GM12891 (cell line): Measurements from ENCODE around the gene PRKCE. TPM values are rescaled to one million over a fixed set of nuclear protein-coding genes. Genes with fewer than 3 reads are reported as not detected.

ENCODE experiments used
- DNase-seq: peaks from one replicate; pipeline ENCODE4 v3.0.0; 2011; ENCODE audit warnings: low spot score; ENCODE audit not compliant: insufficient read length
- FAIRE-seq: peaks from 2 replicates; lab custom pipeline; 2011; peaks lifted over from hg19 to GRCh38; lab: Jason Lieb, UNC
- PAX5 ChIP-seq: IDR thresholded peaks from 2 replicates; pipeline ENCODE4 v1.6.1; 2011; ENCODE audit warnings: low read length, moderate library complexity, mild to moderate bottlenecking; ENCODE audit not compliant: insufficient read depth, severe bottlenecking
- POLR2A ChIP-seq: IDR thresholded peaks from 2 replicates; pipeline ENCODE4 v1.6.1; 2011; ENCODE audit warnings: low read depth, low read length, control low read depth
- POLR2AphosphoS5 ChIP-seq: IDR thresholded peaks from 2 replicates; pipeline ENCODE4 v1.6.1; 2011; ENCODE audit warnings: low read depth, low read length, control low read depth
- POU2F2 ChIP-seq: IDR thresholded peaks from 2 replicates; pipeline ENCODE4 v1.6.1; 2011; ENCODE audit warnings: low read depth, mild to moderate bottlenecking, control low read depth, low read length, moderate library complexity
- SPI1 ChIP-seq: IDR thresholded peaks from 2 replicates; pipeline ENCODE4 v1.6.1; 2011; ENCODE audit warnings: low read depth, low read length, control low read depth
- TAF1 ChIP-seq: IDR thresholded peaks from 2 replicates; pipeline ENCODE4 v1.6.1; 2011; ENCODE audit warnings: low read depth, low read length, control low read depth
- polyA plus RNA-seq: library from polyadenylated mRNA; unstranded; fragments of >200 nt; gene quantifications from one replicate; pipeline ENCODE4 v1.2.1, GENCODE V29; 2012; ENCODE audit warnings: low read depth, missing spikeins, inconsistent platforms; ENCODE audit not compliant: missing spikeins

PRKCE gene
- polyA plus RNA-seq: 9.4 TPM

- no peak for TF ChIP-seq POLR2A
- TF ChIP-seq SPI1: no peak
- TF ChIP-seq TAF1: no peak
- TF ChIP-seq PAX5: no peak
- TF ChIP-seq POU2F2: no peak
- TF ChIP-seq POLR2AphosphoS5: no peak
- no peak for DNase-seq
- no peak for FAIRE-seq
These were observed at the start of gene PRKCE for GRCh38 chr2:45651415-45652089. TSS of gene PRKCE (plus strand) at chr2:45651675.

- no peak for TF ChIP-seq POU2F2
- no peak for TF ChIP-seq POLR2AphosphoS5
- no peak for TF ChIP-seq SPI1
- DNase-seq: no peak
These were observed 48.9 kb upstream of the PRKCE start for GRCh38 chr2:45602624-45603023.

GRCh38 chr2:45605116-45605515 lies 46.4 kb upstream of the PRKCE start:
- no peak for DNase-seq
- no peak for FAIRE-seq
- no peak for TF ChIP-seq POU2F2
- TF ChIP-seq SPI1: no peak
- no peak for TF ChIP-seq POLR2AphosphoS5
- TF ChIP-seq TAF1: no peak
- no peak for TF ChIP-seq POLR2A
- no peak for TF ChIP-seq PAX5

More at GRCh38 chr2:45602624-45603023, 48.9 kb upstream of the PRKCE start:
- FAIRE-seq: no peak

GRCh38 chr2:45606796-45607195 lies 44.7 kb upstream of the PRKCE start:
- TF ChIP-seq POLR2AphosphoS5: no peak
- TF ChIP-seq PAX5: no peak
- TF ChIP-seq TAF1: no peak
- TF ChIP-seq POLR2A: no peak
- TF ChIP-seq SPI1: no peak
- no peak for TF ChIP-seq POU2F2
- no peak for FAIRE-seq
- DNase-seq: no peak

GRCh38 chr2:45607701-45608100 lies 43.8 kb upstream of the PRKCE start:
- DNase-seq: no peak
- FAIRE-seq: no peak

GRCh38 chr2:45610281-45611019 lies 41.0 kb upstream of the PRKCE start:
- FAIRE-seq: peak; percentile 76

More at GRCh38 chr2:45607701-45608100, 43.8 kb upstream of the PRKCE start:
- TF ChIP-seq TAF1 (no peak), SPI1 (no peak), POLR2AphosphoS5 (no peak), POLR2A (no peak), POU2F2 (no peak), PAX5 (no peak)

GRCh38 chr2:45611020-45611859 lies 40.2 kb upstream of the PRKCE start, which contains the start of gene SRBD1:
TSS of gene SRBD1 (minus strand) at chr2:45611267. CDS start at chr2:45605441, 5,826 bp downstream.
- DNase-seq (peak; percentile 59), FAIRE-seq (peak; percentile 96)
- TF ChIP-seq PAX5: no peak
- TF ChIP-seq TAF1: peak; percentile 46; the same call in 1 of the 2 replicates
- TF ChIP-seq SPI1: no peak
- TF ChIP-seq POLR2AphosphoS5: peak; percentile 73; the same call in 1 of the 2 replicates
- TF ChIP-seq POLR2A: peak; percentile 82
- TF ChIP-seq POU2F2: peak; percentile 50; the same call in 1 of the 2 replicates

More at GRCh38 chr2:45610281-45611019, 41.0 kb upstream of the PRKCE start:
- DNase-seq: no peak
- TF ChIP-seq TAF1: no peak
- TF ChIP-seq POU2F2: 0 out of 2 replicates have a peak, but pooled peaks have one; percentile 16

GRCh38 chr2:45612285-45612684 lies 39.2 kb upstream of the PRKCE start:
- no peak for FAIRE-seq
- DNase-seq: no peak
- TF ChIP-seq PAX5 (peak; percentile 11), TAF1 (no peak)

GRCh38 chr2:45612731-45613130 lies 38.7 kb upstream of the PRKCE start:
- FAIRE-seq (no peak), DNase-seq (no peak)
- TF ChIP-seq PAX5: no peak
- TF ChIP-seq POLR2AphosphoS5: no peak
- no peak for TF ChIP-seq POLR2A
- TF ChIP-seq TAF1: no peak
- TF ChIP-seq SPI1: no peak
- TF ChIP-seq POU2F2: no peak

- no peak for TF ChIP-seq SPI1
- no peak for TF ChIP-seq POU2F2
- no peak for TF ChIP-seq TAF1
- no peak for TF ChIP-seq POLR2A
- no peak for TF ChIP-seq POLR2AphosphoS5
- no peak for TF ChIP-seq PAX5
- DNase-seq: no peak
- FAIRE-seq: no peak
These were observed 37.1 kb upstream of the PRKCE start for GRCh38 chr2:45614330-45614729.
